ENCODE results near the gene MAGI1.

- TF ChIP-seq CTCF (IDR thresholded peaks at IDR 0.05; ENCODE audit: insufficient read depth, low read length) (no peak), POLR2AphosphoS5 (IDR thresholded peaks at IDR 0.05; ENCODE audit: low read depth) (no peak), SPI1 (IDR thresholded peaks at IDR 0.05; ENCODE audit: borderline replicate concordance, low read depth) (no peak), GABPA (IDR thresholded peaks at IDR 0.05; ENCODE audit: low read depth) (no peak), REST (IDR thresholded peaks at IDR 0.05; ENCODE audit: insufficient replicate concordance, low read depth) (no peak)
These were observed 28.4 kb upstream of the MAGI1 start for GRCh38 chr3:66066963-66067617.

All from HL-60 (cell line).